Left cardiac atrium (tissue), 4 donors: ENCODE data around the gene GOLGA8S. TPM values are rescaled to one million over a fixed set of nuclear protein-coding genes. Genes with fewer than 3 reads are reported as not detected.
"Not testable (repeated sequence)": the region's sequence is repeated elsewhere in the genome, so short reads cannot be mapped to it uniquely, and the experiment has no call there.

ENCODE experiments used
- ATAC-seq, 2 donors: fragments of 200-7000 bp; cut with Tn5 transposase; one replicate each; pipeline ENCODE4 v1.9.1; 2020; ENCODE audit warnings: mild to moderate bottlenecking in 2 of 2, moderate library complexity in 2 of 2
- DNase-seq: peaks from one replicate; pipeline ENCODE4 v3.0.0-alpha.2; 2020
- intact Hi-C, 2 donors: fragments of 100-400 bp; cut with DNase I; formaldehyde crosslinking; loops; one replicate each; pipeline versions ENCODE4 v1.14.1 to v1.15.1; 2022 to 2023
- long read RNA-seq: library from polyadenylated mRNA; unstranded; transcript quantifications from one replicate; pipeline ENCODE4 v2.0.0, GENCODE V29; 2021
- total RNA-seq, 2 donors: library from RNA; stranded (reverse); fragmentation: NEBNext Ultra II Directional; extraction: Animal tissue kit (Norgen Biotek cat#: 25700); gene quantifications; one replicate each; pipeline ENCODE4 v1.2.1, GENCODE V29; 2021
- donor health status: DM: no; HTN: yes; CAD: no.
- donor health status: DM: no; HTN: yes; CAD: no; lungs with severe emphysema.
- donor health status: DM: yes; HTN: yes; CAD: no.
- donor health status: Dilated cardiomyopathy.

GOLGA8S gene, protein sequence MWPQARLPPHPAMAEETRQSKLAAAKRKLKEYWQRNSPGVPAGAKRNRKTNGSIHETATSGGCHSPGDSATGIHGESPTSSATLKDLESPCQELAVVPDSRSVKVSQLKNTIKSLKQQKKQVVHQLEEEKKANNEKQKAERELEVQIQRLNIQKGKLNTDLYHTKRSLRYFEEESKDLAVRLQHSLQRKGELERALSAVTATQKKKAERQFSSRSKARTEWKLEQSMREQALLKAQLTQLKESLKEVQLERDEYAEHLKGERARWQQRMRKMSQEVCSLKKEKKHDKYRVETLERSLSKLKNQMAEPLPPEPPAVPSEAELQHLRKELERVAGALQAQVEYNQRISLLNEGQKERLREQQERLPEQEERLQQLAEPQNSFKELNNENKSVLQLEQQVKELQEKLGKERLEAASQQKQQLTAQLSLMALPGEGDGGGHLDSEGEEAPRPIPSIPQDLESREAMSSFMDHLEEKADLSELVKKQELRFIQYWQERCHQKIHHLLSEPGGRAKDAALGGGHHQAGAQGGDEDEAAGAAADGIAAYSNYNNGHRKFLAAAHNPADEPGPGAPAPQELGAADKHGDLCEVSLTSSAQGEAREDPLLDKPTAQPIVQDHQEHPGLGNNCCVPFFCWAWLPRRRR
- total RNA-seq, result under 1 TPM; 0.16 to 0.44 TPM
- long read RNA-seq, partial matches to known transcripts, result 0 of 3 reads
- long read RNA-seq, other reads (novel, unspliced or antisense), result 3 of 3 reads

DNA sequence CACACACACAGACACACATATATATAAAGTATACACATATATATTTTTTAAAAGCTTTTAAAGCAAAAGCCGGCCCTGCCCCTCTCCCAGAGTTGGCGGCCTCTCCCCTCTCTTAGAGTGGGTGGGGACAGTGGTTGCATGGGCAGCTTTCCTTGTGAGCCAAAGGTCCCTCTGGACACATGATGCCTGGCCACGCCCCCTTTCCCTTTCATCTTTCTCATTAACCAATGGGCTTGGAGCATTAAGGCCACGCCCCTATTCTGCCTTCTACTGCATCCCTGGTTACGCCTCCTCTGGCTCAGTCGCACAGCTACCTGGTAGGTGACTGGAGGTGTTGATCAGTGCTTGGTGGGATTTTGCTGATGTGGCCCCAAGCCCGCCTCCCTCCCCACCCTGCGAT lies at the start of gene GOLGA8S:
TSS of gene GOLGA8S (plus strand) at position 301 of the 400 bp plus-strand sequence. CDS start at position 363, 62 bp downstream.
- ATAC-seq, DNase-seq, intact Hi-C loops: not testable (repeated sequence)

DNA sequence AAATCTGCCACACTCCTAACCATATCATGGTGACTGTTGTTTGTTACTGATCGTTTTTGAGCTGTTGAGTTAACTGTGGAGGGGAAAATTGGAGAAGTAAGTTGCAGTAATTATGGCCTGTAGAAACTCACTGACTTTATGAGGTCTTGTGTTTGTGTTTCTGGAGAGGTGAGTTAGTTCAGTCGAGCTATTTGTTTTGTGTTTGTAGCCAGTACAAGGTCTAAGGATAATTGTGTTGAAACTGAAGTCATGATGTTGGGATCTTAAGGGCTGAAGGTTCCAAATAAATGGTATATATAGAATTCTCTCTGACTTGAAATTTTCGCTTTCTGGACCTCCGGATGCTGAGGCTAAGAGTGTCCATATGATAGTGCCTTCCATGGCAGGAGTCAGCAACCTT lies 49.7 kb upstream of the GOLGA8S start:
- ATAC-seq, intact Hi-C loops, DNase-seq: not testable (repeated sequence)

DNA sequence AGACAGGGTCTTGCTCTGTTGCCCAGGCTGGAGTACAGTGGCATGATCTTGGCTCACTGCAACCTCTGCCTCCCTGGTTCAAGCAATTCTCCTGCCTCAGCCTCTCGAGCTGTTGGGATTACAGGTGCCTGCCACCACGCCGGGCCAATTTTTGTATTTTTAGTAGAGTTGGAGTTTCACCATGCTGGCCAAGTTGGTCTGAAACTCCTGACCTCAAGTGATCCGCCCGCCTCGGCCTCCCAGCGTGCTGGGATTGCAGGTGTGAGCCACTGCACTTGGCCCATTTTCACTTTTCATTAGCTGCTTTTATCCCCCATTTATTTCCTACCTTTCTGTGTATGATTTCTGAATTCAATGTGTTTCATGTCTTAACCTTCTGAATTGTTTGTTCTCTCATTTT lies 48.6 kb upstream of the GOLGA8S start:
- ATAC-seq, intact Hi-C loops, DNase-seq: not testable (repeated sequence)

DNA sequence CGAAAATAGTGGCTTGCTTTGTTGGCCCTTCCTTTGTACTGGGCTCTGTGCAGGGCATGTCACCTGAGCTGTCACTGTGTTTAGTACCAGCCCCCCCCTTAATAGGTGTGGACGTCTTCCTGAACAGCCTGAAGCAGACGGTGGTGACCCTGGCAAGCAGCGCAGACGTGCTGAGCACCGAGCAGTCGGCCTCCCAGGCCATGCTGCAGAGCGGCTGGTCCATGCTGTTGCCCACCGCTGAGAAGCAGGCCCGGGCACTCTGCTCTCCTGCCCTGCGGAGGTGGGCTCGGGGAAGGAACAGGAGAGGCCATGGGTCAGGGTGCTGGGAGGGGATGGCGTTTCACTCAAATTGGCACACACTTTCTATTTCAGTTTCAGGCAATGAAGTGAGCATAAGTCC lies 43.3 kb upstream of the GOLGA8S start:
- ATAC-seq, DNase-seq, intact Hi-C loops: not testable (repeated sequence)

DNA sequence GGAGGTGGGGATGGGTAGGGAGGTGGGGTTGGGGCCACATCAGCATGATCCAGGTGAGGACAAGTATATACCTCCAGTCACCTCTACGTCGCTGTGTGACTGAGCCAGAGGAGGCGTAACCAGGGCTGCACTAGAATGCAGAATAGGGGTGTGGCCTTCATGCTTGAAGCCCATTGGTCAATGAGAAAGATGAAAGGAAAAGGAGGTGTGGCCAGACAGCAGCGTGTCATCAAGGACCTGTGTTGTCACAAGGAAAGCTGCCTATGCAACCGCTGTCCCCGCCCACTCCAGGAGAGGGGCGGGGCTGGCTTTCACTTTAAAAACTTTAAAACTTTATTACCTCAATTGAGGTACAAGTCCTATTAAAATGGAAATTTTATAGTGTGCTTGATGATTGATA lies 20.5 kb upstream of the GOLGA8S start, which contains the start of gene GOLGA6L26:
TSS of gene GOLGA6L26 (minus strand) at position 101 of the 400 bp plus-strand sequence. CDS start at position 40, 61 bp downstream.
- ATAC-seq, DNase-seq, intact Hi-C loops: not testable (repeated sequence)

DNA sequence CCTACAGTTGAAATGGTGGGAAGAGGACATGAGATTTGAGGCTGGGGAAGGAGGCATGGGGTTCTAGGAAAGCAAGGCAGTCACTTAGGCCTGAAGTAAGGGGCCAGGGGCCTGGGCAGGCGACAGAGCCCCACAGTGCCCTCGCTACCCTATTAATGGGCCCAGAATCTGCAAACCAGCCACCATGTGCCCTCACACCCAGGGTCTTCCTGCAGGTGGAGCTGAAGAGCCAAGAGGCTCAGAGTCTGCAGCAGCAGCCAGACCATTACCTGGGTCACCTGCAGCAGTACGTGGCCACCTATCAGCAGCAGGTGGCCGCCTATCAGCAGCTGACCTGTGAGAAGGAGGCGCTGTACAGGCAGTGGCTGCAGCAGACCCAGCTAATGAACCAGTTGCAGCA lies 8.1 kb downstream of the GOLGA8S start:
- DNase-seq, intact Hi-C loops, ATAC-seq: not testable (repeated sequence)

DNA sequence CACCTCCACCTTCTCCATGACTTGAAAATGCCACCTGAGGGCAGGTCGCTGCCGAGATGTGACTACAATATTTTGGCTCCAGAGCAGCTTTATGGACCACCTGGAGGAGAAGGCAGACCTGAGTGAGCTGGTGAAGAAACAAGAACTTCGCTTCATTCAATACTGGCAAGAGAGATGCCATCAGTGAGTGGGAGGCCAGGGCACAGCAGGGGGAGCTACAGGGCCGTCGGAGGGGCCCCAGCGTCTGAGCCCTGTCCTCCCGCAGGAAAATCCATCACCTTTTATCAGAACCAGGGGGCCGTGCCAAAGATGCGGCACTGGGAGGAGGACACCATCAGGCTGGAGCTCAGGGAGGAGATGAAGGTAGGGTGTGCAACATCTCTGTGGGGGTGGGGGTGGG lies 9.7 kb downstream of the GOLGA8S start:
- DNase-seq, ATAC-seq, intact Hi-C loops: not testable (repeated sequence)

DNA sequence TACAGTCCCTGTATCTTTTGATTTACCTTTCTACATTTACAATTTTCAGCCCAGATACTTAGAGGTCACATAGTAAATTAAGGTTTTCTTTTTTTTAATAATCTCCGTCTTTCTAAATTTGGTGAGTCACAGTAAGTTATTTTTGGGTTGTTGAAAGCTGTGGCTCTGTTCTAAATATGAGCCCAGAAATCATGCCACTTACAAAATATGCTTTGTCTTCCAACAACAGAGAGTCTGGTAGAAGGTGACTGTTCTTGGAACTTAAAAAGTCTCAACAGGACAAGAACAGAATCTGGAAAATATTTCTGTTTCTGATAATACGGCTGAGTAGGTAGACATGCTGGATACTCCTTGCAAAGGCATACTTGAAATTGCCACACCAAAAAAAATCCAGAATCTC lies 16.0 kb downstream of the GOLGA8S start:
- ATAC-seq (no peak), DNase-seq (no peak)
- intact Hi-C loops, result no loop called here

DNA sequence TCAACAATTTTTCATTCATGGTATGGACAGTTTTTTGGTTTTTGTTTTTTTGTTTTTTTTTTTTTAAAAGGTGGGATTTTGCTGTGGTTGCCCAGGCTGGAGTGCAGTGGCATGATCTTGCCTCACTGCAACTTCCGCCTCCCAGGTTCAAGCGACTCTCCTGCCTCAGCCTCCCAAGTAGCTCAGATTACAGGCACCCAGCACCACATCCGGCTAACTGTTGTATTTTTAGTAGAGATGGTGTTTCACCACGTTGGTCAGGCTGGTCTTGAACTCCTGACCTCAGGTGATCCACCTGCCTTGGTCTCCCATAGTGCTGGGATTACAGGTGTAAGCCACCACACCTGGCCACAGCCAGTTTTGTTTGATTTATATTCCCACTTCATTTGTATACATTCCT lies 16.6 kb downstream of the GOLGA8S start:
- intact Hi-C loops, ATAC-seq, DNase-seq: not testable (repeated sequence)

DNA sequence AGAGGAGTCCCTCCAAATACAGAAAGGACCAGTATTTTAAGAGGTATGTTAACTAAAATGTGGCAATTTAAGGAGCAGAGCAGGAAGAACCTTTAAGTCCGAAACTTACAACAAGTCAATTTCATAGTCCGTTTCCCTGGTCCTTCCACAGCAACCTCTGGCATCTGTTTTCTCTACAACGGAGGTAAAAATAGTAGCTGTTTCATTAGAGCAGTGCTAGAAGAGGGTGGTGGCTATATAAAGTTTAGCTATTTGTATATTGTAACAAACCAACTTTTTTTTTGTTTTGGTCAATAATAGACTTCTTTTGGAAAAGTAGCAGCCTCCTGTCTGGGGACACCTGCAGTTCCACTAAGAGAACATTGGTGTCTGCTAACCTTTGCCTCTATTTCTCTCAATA lies 17.3 kb downstream of the GOLGA8S start:
- intact Hi-C loops, DNase-seq, ATAC-seq: not testable (repeated sequence)

DNA sequence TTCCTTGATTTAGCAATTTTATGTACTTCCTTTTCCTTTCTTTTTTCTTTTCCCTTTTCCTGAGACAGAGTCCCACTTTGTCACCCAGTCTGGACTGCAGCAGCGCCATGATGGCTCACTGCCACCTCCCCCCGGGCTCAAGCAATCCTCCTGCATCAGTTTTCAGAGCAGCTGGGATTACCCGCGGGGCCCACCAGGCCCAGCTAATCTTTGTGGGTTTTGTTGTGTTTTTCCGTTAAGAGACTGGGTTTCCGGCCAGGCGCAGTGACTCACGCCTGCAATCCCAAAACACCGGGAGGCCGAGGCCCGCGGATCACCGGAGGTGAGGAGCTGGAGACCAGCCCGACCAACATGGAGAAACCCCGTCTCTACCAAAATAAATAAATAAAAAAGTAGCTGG lies 17.7 kb downstream of the GOLGA8S start:
- no peak for ATAC-seq
- peak; percentile 23 for DNase-seq

DNA sequence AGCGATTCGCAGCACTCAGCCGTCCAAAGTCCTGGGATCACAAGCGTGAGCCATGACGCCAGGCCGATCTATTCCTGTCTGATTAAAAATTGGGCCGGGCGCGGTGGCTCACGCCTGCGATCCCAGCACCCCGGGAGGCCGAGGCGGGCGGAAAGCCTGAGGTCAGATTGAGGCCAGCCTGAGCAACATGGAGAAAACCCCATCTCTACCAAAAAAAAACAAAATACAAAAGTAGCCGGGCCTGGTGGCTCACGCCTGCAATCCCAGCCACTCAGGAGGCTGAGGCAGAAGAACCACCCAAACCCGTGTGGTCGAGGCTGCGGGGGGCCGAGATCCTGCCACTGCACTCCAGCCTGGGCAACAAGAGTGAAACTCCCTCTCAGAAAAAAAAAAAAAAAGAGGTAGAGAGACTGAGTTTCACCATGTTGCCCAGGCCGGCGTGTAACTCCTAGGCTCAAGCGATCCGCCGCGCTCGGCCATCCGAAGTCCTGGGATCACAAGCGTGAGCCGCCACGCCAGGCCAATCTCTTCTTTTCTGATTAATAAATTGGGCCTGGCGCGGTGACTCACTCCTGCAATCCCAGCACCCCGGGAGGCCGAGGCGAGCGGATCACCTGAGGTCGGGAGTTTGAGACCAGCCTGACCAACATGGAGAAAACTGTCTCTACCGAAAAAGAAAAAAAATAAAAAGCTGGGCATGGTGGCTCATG lies 18.5 kb downstream of the GOLGA8S start:
- intact Hi-C loops, ATAC-seq, DNase-seq: not testable (repeated sequence)

More for the DNA sequence above, 17.7 kb downstream of the GOLGA8S start:
- intact Hi-C loops, result no loop called here

DNA sequence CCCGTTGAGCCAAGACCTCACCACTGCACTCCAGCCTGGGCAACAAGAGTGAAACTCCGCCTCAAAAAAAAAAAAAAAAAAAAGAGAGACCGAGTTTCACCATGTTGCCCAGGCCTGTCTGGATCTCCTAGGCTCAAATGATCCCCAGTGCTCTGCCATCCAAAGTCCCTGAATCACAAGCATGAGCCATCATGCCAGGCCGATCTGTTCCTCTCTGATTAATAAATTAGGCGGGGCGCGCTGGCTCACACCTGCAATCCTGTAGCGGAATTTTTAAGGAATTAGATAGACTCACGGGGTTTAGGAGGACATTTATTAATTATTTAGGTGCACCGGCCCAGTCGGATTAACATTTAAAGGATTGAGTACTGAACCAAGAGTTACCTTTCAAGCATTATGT lies 19.7 kb downstream of the GOLGA8S start:
- DNase-seq, intact Hi-C loops, ATAC-seq: not testable (repeated sequence)

DNA sequence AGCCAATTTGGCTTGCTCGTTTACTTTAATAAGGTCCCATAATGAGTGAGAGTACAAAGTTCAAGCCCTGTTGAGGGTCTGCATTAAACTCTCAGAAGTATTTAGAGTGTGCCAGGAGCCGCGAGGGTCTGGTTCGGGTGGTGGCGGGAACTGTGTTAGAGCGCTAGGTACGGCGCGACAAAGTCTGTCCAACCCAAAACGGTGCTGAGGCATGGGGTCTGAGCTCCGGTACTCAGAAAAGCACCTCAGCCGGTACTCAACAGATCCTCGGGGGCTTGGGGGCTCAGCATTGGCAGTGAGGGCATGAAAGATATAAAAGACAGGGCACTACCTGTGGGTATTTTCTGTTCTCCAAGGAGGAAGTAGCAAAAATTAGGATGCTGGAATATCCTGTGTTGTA lies 24.4 kb downstream of the GOLGA8S start:
- ATAC-seq, intact Hi-C loops, DNase-seq: not testable (repeated sequence)

DNA sequence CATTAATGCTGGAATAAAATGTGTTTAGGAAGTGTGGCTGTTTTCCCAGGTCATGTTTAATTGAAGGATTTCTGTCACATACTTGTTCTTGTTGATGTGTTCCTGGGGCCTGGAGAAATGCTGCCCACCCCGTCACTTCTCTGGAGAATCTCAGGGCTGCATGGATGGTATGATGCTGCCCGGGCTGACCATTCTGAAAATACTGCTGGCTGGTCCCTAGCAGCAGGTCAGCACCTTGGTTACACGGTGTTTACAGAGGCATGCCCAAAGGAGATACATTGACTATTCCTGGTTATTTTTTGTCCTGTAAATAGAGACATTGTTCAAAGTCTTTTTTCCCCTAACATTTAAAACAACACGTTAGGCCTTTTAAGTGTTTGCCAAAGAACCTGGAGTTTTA lies 26.2 kb downstream of the GOLGA8S start:
- intact Hi-C loops, ATAC-seq, DNase-seq: not testable (repeated sequence)

DNA sequence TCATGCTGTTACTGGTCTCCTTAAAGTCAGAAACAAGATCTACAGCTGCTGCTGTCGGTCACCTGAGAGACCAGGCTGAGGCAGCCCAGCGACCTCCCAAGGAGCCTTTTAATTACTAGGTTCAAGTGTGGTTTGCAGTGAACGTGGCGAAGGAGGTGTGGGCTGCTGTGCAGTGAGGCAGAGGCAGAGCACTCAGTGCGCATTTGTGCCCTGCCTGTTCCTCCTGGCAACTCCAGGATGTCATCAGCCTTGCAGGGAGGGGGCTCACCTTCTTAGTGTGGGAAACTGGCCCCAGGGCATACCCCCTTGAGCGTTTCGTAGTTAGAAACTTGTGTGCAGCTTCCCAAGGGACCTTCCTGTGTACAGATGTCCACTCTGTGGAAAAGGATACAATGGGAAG lies 26.6 kb downstream of the GOLGA8S start:
- not testable (repeated sequence) for DNase-seq

DNA sequence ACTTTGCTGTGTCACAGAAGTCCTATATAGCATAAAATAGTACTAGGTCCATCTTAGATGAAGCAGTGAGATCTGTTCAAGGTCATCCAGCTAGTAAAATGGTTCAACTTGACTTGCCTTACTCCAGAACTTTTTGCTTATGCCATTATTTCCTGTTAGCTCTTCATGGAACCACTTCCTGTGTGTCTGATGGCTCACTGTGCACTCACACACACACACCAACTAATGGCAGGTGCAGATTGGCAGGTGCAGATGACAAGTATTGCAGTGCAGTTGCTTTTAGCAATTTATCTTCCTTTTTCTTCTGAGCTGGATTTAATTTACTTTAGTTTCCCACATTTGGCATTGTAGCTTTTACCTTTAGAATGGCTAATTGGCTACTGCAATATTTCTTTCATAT lies 29.8 kb downstream of the GOLGA8S start:
- ATAC-seq (no peak), DNase-seq (no peak)
- intact Hi-C loops, result no loop called here

More for the DNA sequence above, 26.6 kb downstream of the GOLGA8S start:
- intact Hi-C loops, ATAC-seq: not testable (repeated sequence)

DNA sequence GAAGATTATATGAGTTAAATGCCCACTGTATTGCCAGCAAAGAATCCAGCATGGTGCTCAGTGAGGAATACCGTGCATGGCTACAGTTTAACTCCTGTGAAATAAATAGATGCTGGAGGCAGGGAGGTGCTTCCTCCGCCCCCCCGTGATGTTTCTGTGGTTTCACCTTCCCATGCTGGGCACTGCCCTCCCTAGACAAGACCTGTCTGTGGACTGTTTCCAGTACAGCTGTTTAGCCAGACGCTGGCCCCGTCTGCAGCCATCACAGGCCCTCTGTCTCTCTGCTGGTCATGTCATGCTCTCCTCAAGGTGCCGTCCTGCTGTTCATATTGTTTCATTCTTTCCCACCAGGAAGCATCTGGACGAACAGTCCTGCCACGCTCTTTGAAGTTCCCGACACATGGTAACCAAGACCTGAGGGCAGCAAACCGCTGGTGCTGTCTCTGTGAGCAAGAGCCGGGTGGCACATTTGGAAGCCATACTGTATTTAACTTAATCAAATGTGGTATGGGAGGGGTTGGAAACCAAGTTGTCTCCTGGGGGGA lies 31.4 kb downstream of the GOLGA8S start:
- intact Hi-C loops, result no loop called here
- ATAC-seq (no peak), DNase-seq (no peak)

DNA sequence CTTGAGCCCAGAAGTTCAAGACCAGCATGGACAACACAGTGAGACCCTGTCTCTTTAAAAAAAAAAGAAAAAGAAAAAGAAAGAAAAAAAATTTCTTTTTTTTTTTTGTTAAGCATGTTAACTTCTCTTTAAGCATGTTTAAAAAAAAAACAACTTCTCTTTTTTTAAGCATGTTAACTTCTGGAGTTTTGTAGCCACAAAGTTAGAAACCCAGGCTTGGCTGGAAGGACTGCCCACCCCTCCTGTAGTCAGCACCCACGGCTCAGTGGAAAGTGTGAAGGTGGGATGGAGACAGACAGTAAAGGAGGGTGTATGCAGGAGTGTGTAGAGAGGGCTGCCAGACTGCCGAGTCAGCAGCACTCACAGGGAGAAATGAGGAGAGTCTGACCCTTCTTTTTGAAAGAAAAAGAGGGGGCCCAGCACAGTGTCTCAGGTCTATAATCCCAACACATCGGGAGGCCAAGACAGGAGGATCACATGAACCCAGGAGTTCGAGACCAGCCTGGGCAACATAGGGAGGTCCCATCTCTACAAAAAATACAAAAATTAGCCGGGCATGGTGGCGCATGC lies 33.2 kb downstream of the GOLGA8S start:
- ATAC-seq (no peak), DNase-seq (no peak)
- intact Hi-C loops, result no loop called here
